HEK293 (cell line): Measurements from ENCODE around the gene DNAH8.

Experiments
- YY1 ChIP-seq: fragments of 450-650 bp; formaldehyde crosslinking; IDR thresholded peaks from 2 replicates; pipeline ENCODE4 v1.5.1; 2018; ENCODE audit warnings: missing biosample characterization, missing genetic modification characterization
- ZBTB20 ChIP-seq: fragments of 450-650 bp; formaldehyde crosslinking; IDR thresholded peaks from 2 replicates; pipeline ENCODE4 v1.5.1; 2016; ENCODE audit warnings: missing biosample characterization, missing genetic modification characterization
- ZNF112 ChIP-seq: fragments of 450-650 bp; formaldehyde crosslinking; IDR thresholded peaks from 2 replicates; pipeline ENCODE4 v1.5.0; 2017; ENCODE audit warnings: missing biosample characterization, missing genetic modification characterization
- ZNF660 ChIP-seq: fragments of 450-650 bp; IDR thresholded peaks from 2 replicates; pipeline ENCODE4 v1.5.1; 2018; ENCODE audit warnings: missing biosample characterization, mild to moderate bottlenecking, missing genetic modification characterization
- ZNF76 ChIP-seq: fragments of 450-650 bp; formaldehyde crosslinking; IDR thresholded peaks from 2 replicates; pipeline ENCODE4; 2016; ENCODE audit warnings: low read depth, missing biosample characterization, missing genetic modification characterization, borderline replicate concordance
- ZNF777 ChIP-seq: fragments of 450-650 bp; formaldehyde crosslinking; IDR thresholded peaks from 2 replicates; pipeline ENCODE4 v1.5.1; 2017; ENCODE audit warnings: missing biosample characterization, missing genetic modification characterization, borderline replicate concordance
- TF ChIP-seq, protein P1 (sequence below): fragments of 450-650 bp; formaldehyde crosslinking; IDR thresholded peaks from 2 replicates; pipeline ENCODE4 v1.5.1; 2016; ENCODE audit warnings: missing biosample characterization, missing genetic modification characterization
- TF ChIP-seq, protein P2 (sequence below): fragments of 450-650 bp; formaldehyde crosslinking; IDR thresholded peaks from 2 replicates; pipeline ENCODE4 v1.5.1; 2016; ENCODE audit warnings: missing biosample characterization, missing genetic modification characterization, low read depth
- TF ChIP-seq, protein P3 (sequence below): fragments of 450-650 bp; formaldehyde crosslinking; IDR thresholded peaks from 2 replicates; pipeline ENCODE4 v1.5.1; 2016; ENCODE audit warnings: missing biosample characterization, missing genetic modification characterization

DNA sequence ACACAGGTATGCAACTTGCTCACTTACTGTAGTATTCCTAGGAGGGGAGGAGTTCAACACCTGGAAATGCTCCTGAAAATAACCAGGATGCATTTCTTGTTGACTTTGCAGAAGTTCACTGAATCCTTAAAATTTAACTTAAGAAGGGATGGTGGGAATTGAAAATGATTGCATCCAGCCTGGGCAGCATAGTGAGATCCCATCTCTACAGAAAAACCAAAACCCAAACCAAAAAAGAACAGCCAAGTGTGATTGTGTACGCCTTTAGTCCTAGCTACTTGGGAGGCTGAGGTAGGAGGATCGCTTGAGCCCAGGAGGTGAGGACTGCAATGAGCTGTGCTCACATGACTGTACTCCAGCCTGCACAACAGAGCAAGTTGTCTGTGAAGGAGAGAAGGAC lies 1.7 kb downstream of the DNAH8 start:
- TF ChIP-seq ZNF112 (tag by site-specific recombination), result no peak
- no peak for TF ChIP-seq ZNF777 (tag by site-specific recombination)
- TF ChIP-seq, protein P1, sequence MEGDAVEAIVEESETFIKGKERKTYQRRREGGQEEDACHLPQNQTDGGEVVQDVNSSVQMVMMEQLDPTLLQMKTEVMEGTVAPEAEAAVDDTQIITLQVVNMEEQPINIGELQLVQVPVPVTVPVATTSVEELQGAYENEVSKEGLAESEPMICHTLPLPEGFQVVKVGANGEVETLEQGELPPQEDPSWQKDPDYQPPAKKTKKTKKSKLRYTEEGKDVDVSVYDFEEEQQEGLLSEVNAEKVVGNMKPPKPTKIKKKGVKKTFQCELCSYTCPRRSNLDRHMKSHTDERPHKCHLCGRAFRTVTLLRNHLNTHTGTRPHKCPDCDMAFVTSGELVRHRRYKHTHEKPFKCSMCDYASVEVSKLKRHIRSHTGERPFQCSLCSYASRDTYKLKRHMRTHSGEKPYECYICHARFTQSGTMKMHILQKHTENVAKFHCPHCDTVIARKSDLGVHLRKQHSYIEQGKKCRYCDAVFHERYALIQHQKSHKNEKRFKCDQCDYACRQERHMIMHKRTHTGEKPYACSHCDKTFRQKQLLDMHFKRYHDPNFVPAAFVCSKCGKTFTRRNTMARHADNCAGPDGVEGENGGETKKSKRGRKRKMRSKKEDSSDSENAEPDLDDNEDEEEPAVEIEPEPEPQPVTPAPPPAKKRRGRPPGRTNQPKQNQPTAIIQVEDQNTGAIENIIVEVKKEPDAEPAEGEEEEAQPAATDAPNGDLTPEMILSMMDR (tag by site-specific recombination), result no peak
- TF ChIP-seq, protein P2, sequence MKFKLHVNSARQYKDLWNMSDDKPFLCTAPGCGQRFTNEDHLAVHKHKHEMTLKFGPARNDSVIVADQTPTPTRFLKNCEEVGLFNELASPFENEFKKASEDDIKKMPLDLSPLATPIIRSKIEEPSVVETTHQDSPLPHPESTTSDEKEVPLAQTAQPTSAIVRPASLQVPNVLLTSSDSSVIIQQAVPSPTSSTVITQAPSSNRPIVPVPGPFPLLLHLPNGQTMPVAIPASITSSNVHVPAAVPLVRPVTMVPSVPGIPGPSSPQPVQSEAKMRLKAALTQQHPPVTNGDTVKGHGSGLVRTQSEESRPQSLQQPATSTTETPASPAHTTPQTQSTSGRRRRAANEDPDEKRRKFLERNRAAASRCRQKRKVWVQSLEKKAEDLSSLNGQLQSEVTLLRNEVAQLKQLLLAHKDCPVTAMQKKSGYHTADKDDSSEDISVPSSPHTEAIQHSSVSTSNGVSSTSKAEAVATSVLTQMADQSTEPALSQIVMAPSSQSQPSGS (tag by site-specific recombination), result no peak
- no peak for TF ChIP-seq YY1 (tag by site-specific recombination)
- no peak for TF ChIP-seq ZBTB20 (tag by site-specific recombination)
- TF ChIP-seq ZNF76 (tag by site-specific recombination), result no peak
- no peak for TF ChIP-seq ZNF660 (tag by site-specific recombination)
- TF ChIP-seq, protein P3, sequence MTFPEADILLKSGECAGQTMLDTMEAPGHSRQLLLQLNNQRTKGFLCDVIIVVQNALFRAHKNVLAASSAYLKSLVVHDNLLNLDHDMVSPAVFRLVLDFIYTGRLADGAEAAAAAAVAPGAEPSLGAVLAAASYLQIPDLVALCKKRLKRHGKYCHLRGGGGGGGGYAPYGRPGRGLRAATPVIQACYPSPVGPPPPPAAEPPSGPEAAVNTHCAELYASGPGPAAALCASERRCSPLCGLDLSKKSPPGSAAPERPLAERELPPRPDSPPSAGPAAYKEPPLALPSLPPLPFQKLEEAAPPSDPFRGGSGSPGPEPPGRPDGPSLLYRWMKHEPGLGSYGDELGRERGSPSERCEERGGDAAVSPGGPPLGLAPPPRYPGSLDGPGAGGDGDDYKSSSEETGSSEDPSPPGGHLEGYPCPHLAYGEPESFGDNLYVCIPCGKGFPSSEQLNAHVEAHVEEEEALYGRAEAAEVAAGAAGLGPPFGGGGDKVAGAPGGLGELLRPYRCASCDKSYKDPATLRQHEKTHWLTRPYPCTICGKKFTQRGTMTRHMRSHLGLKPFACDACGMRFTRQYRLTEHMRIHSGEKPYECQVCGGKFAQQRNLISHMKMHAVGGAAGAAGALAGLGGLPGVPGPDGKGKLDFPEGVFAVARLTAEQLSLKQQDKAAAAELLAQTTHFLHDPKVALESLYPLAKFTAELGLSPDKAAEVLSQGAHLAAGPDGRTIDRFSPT (tag by site-specific recombination), result no peak
